Measurements from ENCODE around the gene NTSR2.

The NTSR2 gene

DNA sequence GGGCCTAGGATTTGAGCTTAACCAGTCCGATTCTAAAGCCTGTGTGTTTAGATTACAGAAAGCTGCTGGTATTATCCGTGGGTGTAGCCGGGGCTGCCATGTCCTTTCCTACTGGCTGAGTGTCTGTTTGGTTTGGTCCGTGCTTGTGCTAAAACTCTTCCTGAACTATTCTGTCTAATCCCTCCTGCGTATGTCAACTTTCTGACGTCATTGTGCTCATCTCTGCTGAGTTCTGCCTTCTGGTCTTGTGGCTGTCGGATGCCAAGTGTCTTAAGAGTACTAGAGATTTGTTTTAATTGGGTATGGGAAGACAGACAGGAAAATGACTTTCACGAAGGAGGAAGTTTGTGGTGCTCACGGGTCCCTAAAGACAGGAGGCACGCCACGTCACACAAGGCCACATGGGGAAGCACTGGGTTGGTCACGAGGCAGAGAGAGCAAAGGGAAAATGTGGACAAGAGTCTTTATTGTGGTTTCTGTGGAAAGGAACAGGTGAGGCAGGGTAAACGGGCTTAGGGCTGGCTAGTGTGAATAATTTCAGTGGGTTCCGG lies 31.8 kb upstream of the NTSR2 start:
- CTCF ChIA-PET = no interaction called here
- TF ChIP-seq ARNT (IDR thresholded peaks at IDR 0.05) (no peak), LEF1 (IDR thresholded peaks at IDR 0.05; ENCODE audit: borderline replicate concordance) (no peak), L3MBTL2 (conservative IDR thresholded peaks at IDR 0.05) (no peak), SP1 (IDR thresholded peaks at IDR 0.05) (no peak), CTBP1 (IDR thresholded peaks at IDR 0.05; ENCODE audit: borderline replicate concordance) (no peak), SUZ12 (IDR thresholded peaks at IDR 0.05) (no peak), FOXM1 (IDR thresholded peaks at IDR 0.05; ENCODE audit: borderline replicate concordance) (no peak), TARDBP (IDR thresholded peaks at IDR 0.05) (no peak), HDGF (IDR thresholded peaks at IDR 0.05; ENCODE audit: borderline replicate concordance) (no peak), FOXA1 (IDR thresholded peaks at IDR 0.05) (no peak), NFRKB (IDR thresholded peaks at IDR 0.05) (no peak), FOXK2 (IDR thresholded peaks at IDR 0.05) (no peak), ELF4 (IDR thresholded peaks at IDR 0.05) (no peak)
- no peak for DNase-seq (ENCODE audit: extremely low spot score)
- POLR2A ChIA-PET = no interaction called here

DNA sequence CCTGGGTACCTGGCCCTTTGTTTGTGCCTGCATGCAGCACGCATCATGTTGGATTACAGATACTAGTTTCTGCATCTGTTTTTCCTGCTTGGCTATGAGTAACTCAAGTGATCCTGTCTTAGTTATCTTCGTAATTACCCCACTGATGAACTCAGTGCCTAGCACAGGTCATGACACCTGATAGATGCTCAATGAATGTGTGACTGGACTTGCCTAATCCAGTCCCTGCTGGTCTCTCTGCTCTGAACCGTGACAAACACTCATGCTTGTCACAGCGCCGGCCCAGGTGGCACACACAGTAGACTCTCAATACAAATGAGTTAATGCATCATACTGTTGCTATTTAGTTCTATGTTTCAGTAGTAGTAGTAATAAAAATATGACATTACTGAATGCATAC lies 31.2 kb upstream of the NTSR2 start:
- CTCF ChIA-PET = interaction anchor here (0.8 kb wide), 1 partner anchor 78 kb away, joined by 3 read pairs; no protein-coding TSS in a partner anchor
- no peak for DNase-seq (ENCODE audit: extremely low spot score)

DNA sequence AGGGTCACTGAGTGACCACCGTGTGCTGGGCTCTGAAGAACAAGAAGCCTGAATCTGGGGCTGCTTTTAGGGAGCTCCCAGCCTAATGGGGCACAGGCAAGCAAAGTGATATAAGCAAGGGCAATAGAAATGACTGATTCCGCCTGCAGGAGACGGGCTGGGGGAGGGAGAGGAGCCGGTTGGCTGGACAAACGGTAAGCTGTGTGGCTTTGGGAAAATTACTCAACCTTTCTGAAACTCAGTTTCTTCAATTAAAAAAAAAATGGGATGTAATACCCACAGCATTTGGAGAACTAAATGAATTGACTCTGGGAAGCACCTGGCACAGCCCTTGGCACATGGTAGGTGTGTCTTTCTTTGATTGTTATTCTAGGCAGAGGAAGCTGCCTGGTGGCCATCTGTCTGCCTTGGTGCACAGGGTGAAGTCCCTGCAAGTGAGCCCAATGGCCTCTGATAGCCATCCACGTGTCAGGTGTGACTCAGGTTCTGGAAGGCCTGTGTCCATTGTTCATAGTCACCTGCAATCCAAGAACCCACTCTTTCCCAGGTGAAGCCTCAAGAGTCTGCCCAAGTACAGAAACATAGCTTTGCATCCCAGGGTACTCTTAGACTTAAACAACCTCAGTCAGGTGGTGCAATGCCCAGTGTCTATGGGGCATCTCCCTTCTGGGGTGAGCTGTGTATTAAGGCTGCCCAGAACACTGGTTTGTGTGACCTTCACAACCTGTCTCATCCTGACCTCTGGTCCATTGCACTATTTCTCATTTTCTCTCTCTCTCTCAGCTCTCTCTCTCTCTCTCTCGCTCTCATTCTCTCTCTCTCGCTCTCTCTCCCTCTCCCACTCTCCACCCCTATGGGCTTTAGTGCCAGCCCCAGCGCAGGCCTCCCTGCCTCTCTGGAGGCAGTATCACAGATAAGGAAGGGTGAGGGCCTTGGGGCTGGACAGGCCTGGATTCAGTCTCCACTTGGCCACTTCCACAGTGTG lies 30.0 kb upstream of the NTSR2 start:
- no peak for TF ChIP-seq FOXK2 (IDR thresholded peaks at IDR 0.05)
- TF ChIP-seq TARDBP (IDR thresholded peaks at IDR 0.05) = no peak
- no peak for TF ChIP-seq FOXM1 (IDR thresholded peaks at IDR 0.05; ENCODE audit: borderline replicate concordance)
- TF ChIP-seq L3MBTL2 (conservative IDR thresholded peaks at IDR 0.05) = no peak
- no peak for TF ChIP-seq ELF4 (IDR thresholded peaks at IDR 0.05)
- no peak for TF ChIP-seq CTBP1 (IDR thresholded peaks at IDR 0.05; ENCODE audit: borderline replicate concordance)
- TF ChIP-seq ZNF384 (IDR thresholded peaks at IDR 0.05) = no peak
- no peak for TF ChIP-seq NFRKB (IDR thresholded peaks at IDR 0.05)
- no peak for TF ChIP-seq ARNT (IDR thresholded peaks at IDR 0.05)
- TF ChIP-seq SP1 (IDR thresholded peaks at IDR 0.05) = no peak
- no peak for TF ChIP-seq FOXA1 (IDR thresholded peaks at IDR 0.05)
- no peak for TF ChIP-seq SUZ12 (IDR thresholded peaks at IDR 0.05)
- ChIA-PET CTCF (interaction anchor here (0.8 kb wide), 1 partner anchor 80 kb away, joined by 3 read pairs; no protein-coding TSS in a partner anchor), POLR2A (no interaction called here)
- no peak for DNase-seq (ENCODE audit: extremely low spot score)

More for the DNA sequence above, 31.2 kb upstream of the NTSR2 start:
- TF ChIP-seq FOXK2 (IDR thresholded peaks at IDR 0.05) (no peak), FOXM1 (IDR thresholded peaks at IDR 0.05; ENCODE audit: borderline replicate concordance) (no peak), ZNF384 (IDR thresholded peaks at IDR 0.05) (no peak), LEF1 (IDR thresholded peaks at IDR 0.05; ENCODE audit: borderline replicate concordance) (no peak), ELF4 (IDR thresholded peaks at IDR 0.05) (no peak), FOXA1 (IDR thresholded peaks at IDR 0.05) (no peak), HDGF (IDR thresholded peaks at IDR 0.05; ENCODE audit: borderline replicate concordance) (no peak), NFRKB (IDR thresholded peaks at IDR 0.05) (no peak), PKNOX1 (IDR thresholded peaks at IDR 0.05) (no peak), SP1 (IDR thresholded peaks at IDR 0.05) (no peak), SUZ12 (IDR thresholded peaks at IDR 0.05) (no peak), L3MBTL2 (conservative IDR thresholded peaks at IDR 0.05) (no peak), ARNT (IDR thresholded peaks at IDR 0.05) (no peak), TARDBP (IDR thresholded peaks at IDR 0.05) (no peak), BHLHE40 (IDR thresholded peaks at IDR 0.05; ENCODE audit: borderline replicate concordance) (no peak), CTBP1 (IDR thresholded peaks at IDR 0.05; ENCODE audit: borderline replicate concordance) (no peak)
- POLR2A ChIA-PET = no interaction called here

- no peak for TF ChIP-seq NFRKB (IDR thresholded peaks at IDR 0.05)
- CTCF ChIA-PET = interaction anchor here (0.8 to 1.7 kb wide), 5 partner anchors 10 to 86 kb away, joined by 3 to 11 read pairs (median 4); no protein-coding TSS in a partner anchor
- POLR2A ChIA-PET = interaction anchor here (1.3 kb wide), 1 partner anchor 21 kb away, joined by 3 read pairs; no protein-coding TSS in a partner anchor
- DNase-seq (ENCODE audit: extremely low spot score) = no peak
Observed at GRCh38 chr2:11698009-11698922, 28.3 kb upstream of the NTSR2 start.

GRCh38 chr2:11697103-11697871 lies 27.3 kb upstream of the NTSR2 start:
- ChIA-PET POLR2A (no interaction called here), CTCF (interaction anchor here (1.2 to 1.7 kb wide), 2 partner anchors 9 to 82 kb away, joined by 4 to 11 read pairs; no protein-coding TSS in a partner anchor)
- DNase-seq (ENCODE audit: extremely low spot score) = no peak
- TF ChIP-seq PKNOX1 (IDR thresholded peaks at IDR 0.05) (no peak), ZNF384 (IDR thresholded peaks at IDR 0.05) (no peak), ELF4 (IDR thresholded peaks at IDR 0.05) (no peak), SP1 (IDR thresholded peaks at IDR 0.05) (no peak), NFRKB (IDR thresholded peaks at IDR 0.05) (no peak), FOXM1 (IDR thresholded peaks at IDR 0.05; ENCODE audit: borderline replicate concordance) (no peak), SUZ12 (IDR thresholded peaks at IDR 0.05) (no peak), BHLHE40 (IDR thresholded peaks at IDR 0.05; ENCODE audit: borderline replicate concordance) (no peak), FOXA1 (IDR thresholded peaks at IDR 0.05) (no peak), ARNT (IDR thresholded peaks at IDR 0.05) (no peak), L3MBTL2 (conservative IDR thresholded peaks at IDR 0.05) (no peak), CTBP1 (IDR thresholded peaks at IDR 0.05; ENCODE audit: borderline replicate concordance) (no peak), TARDBP (IDR thresholded peaks at IDR 0.05) (no peak), LEF1 (IDR thresholded peaks at IDR 0.05; ENCODE audit: borderline replicate concordance) (no peak), FOXK2 (IDR thresholded peaks at IDR 0.05) (no peak), HDGF (IDR thresholded peaks at IDR 0.05; ENCODE audit: borderline replicate concordance) (no peak)
